Astrocyte of the cerebellum (primary cell): ENCODE results near the gene MTARC2.

Experiments used
- DNase-seq: peaks from one replicate; pipeline ENCODE4 v3.0.0-alpha.2; 2011; ENCODE audit warnings: low read depth
- H3K4me3 ChIP-seq: 2 replicates; pipeline ENCODE4 v1.5.1; 2011; ENCODE audit warnings: mild to moderate bottlenecking, low read depth, low read length, moderate library complexity
- CTCF ChIP-seq: IDR thresholded peaks from 2 replicates; pipeline ENCODE4 v1.5.1; 2012; ENCODE audit warnings: low read length, low read depth, moderate library complexity, mild to moderate bottlenecking; ENCODE audit errors: missing control alignments
- in situ Hi-C: cut with HindIII; loops from 2 replicates; pipeline ENCODE4 v1.10.0; 2017; ENCODE audit warnings: low sequenced_read_pairs

MTARC2 gene

GRCh38 chr1:220791956-220792355, 43.8 kb downstream of the MTARC2 start:
- H3K4me3 ChIP-seq = no peak overlapping the region
- in situ Hi-C loops = no loop called here
- TF ChIP-seq CTCF = no peak
- DNase-seq = no peak

- in situ Hi-C loops = no loop called here
Measured at GRCh38 chr1:220796530-220796929, 48.4 kb downstream of the MTARC2 start.

GRCh38 chr1:220797044-220797443, 48.9 kb downstream of the MTARC2 start:
- no peak for TF ChIP-seq CTCF
- no peak overlapping the region for H3K4me3 ChIP-seq
- DNase-seq = no peak
- in situ Hi-C loops = no loop called here

More at GRCh38 chr1:220796530-220796929, 48.4 kb downstream of the MTARC2 start:
- TF ChIP-seq CTCF = no peak
- no peak overlapping the region for H3K4me3 ChIP-seq
- no peak for DNase-seq

- in situ Hi-C loops = no loop called here
- DNase-seq = no peak
- H3K4me3 ChIP-seq = no peak overlapping the region
- no peak for TF ChIP-seq CTCF
Measured at GRCh38 chr1:220797553-220797952, 49.4 kb downstream of the MTARC2 start.

GRCh38 chr1:220798338-220798737, 50.2 kb downstream of the MTARC2 start:
- TF ChIP-seq CTCF = no peak
- no peak for DNase-seq
- in situ Hi-C loops = no loop called here
- H3K4me3 ChIP-seq = no peak overlapping the region

GRCh38 chr1:220800262-220800661, 52.1 kb downstream of the MTARC2 start:
- no peak for DNase-seq
- no peak for TF ChIP-seq CTCF
- no peak overlapping the region for H3K4me3 ChIP-seq
- in situ Hi-C loops = no loop called here
